MG63 (cell line): ENCODE measurements around the gene DHRS7C. TPM values are rescaled to one million over a fixed set of nuclear protein-coding genes. Genes with fewer than 3 reads are reported as not detected.

Experiments used
- DNase-seq: peaks from one replicate; pipeline ENCODE4 v3.0.0-alpha.2; 2020
- H3K27me3 ChIP-seq: fragments of 250-450 bp; sonication (Bioruptor Pico); 2 replicates; pipeline ENCODE4 v1.5.1; 2020; ENCODE audit warnings: mild to moderate bottlenecking, moderate library complexity
- H3K36me3 ChIP-seq: fragments of 250-450 bp; sonication (Bioruptor Pico); 2 replicates; pipeline ENCODE4 v1.5.1; 2020; ENCODE audit warnings: mild to moderate bottlenecking, moderate library complexity
- H3K4me3 ChIP-seq: fragments of 250-450 bp; sonication (Bioruptor Pico); 2 replicates; pipeline ENCODE4 v1.5.1; 2020; ENCODE audit warnings: mild to moderate bottlenecking, moderate library complexity
- H3K9me3 ChIP-seq: fragments of 250-450 bp; sonication (Bioruptor Pico); 2 replicates; pipeline ENCODE4 v1.5.1; 2020; ENCODE audit warnings: mild to moderate bottlenecking, moderate library complexity
- total RNA-seq: library from RNA; depleted of rRNA; stranded (reverse); fragments of >200 nt; shearing (Covaris generic); gene quantifications from 2 replicates; pipeline ENCODE4 v1.2.3, GENCODE V29; 2014; ENCODE audit warnings: low replicate concordance; rRNA removed

DHRS7C gene
- total RNA-seq, 1 experiment from 2014 or later, result not detected

GRCh38 chr17:9728564-9728963 is 62.8 kb downstream of the DHRS7C start:
- no peaks in the 10 kb centered on the region for H3K36me3 ChIP-seq
- H3K27me3 ChIP-seq, result 0 out of 2 replicates have a peak, but pooled peaks cover 5% of the 10 kb centered on the region
- DNase-seq, result no peak
- H3K9me3 ChIP-seq, result no peaks in the 10 kb centered on the region
- no peak overlapping the region for H3K4me3 ChIP-seq

GRCh38 chr17:9728005-9728404 is 63.4 kb downstream of the DHRS7C start:
- DNase-seq, result no peak
- Histone ChIP-seq H3K36me3 (no peaks in the 10 kb centered on the region), H3K27me3 (0 out of 2 replicates have a peak, but pooled peaks cover 5% of the 10 kb centered on the region), H3K9me3 (no peaks in the 10 kb centered on the region), H3K4me3 (no peak overlapping the region)

GRCh38 chr17:9726291-9726690 is 65.1 kb downstream of the DHRS7C start:
- no peak overlapping the region for H3K4me3 ChIP-seq
- no peaks in the 10 kb centered on the region for H3K9me3 ChIP-seq
- H3K36me3 ChIP-seq, result no peaks in the 10 kb centered on the region
- no peak for DNase-seq
- 0 out of 2 replicates have a peak, but pooled peaks cover 5% of the 10 kb centered on the region for H3K27me3 ChIP-seq

- no peaks in the 10 kb centered on the region for H3K9me3 ChIP-seq
- H3K36me3 ChIP-seq, result no peaks in the 10 kb centered on the region
- H3K4me3 ChIP-seq, result no peak overlapping the region
- 0 out of 2 replicates have a peak, but pooled peaks cover 5% of the 10 kb centered on the region for H3K27me3 ChIP-seq
- peak; percentile 48 for DNase-seq
These were observed 65.8 kb downstream of the DHRS7C start for GRCh38 chr17:9725575-9725974.

Other genes starting within 250 kb of the DHRS7C start
- gene STX8, start 215.8 kb downstream of the DHRS7C start, total RNA-seq, result 35.4 and 103 TPM in 2 replicates
- gene CFAP52, start 214.9 kb downstream of the DHRS7C start, total RNA-seq, result not detected in 2 replicates
- gene USP43, start 146.1 kb downstream of the DHRS7C start, total RNA-seq, result 2.7 TPM in 2 replicates
- gene GSG1L2, start 30.5 kb upstream of the DHRS7C start, total RNA-seq, result not detected in 2 replicates
- gene GLP2R, start 34.3 kb upstream of the DHRS7C start, total RNA-seq, result 0.03 TPM in 1 of 2 replicates, not detected in the other
- gene RCVRN, start 113.7 kb upstream of the DHRS7C start, total RNA-seq, result not detected in 2 replicates